Pons (tissue), 1 donor: Measurements from ENCODE around the gene NDST1.

Experiments used
- DNase-seq: peaks from one replicate; pipeline ENCODE4 v3.0.0-alpha.2; 2016; ENCODE audit warnings: low spot score

The NDST1 gene

GRCh38 chr5:150489360-150490295 lies 18.3 kb upstream of the NDST1 start:
- DNase-seq, result peak; percentile 93

- no peak for DNase-seq
Measured at GRCh38 chr5:150490296-150490669, 17.6 kb upstream of the NDST1 start.

GRCh38 chr5:150490754-150491153 lies 17.2 kb upstream of the NDST1 start:
- peak; percentile 22 for DNase-seq

GRCh38 chr5:150491876-150492275 lies 16.1 kb upstream of the NDST1 start:
- DNase-seq, result no peak

GRCh38 chr5:150492621-150493020 lies 15.3 kb upstream of the NDST1 start:
- DNase-seq, result peak; percentile 31

GRCh38 chr5:150496098-150496497 lies 11.8 kb upstream of the NDST1 start:
- DNase-seq, result no peak

- DNase-seq, result peak; percentile 15
Measured at GRCh38 chr5:150496534-150496933, 11.4 kb upstream of the NDST1 start.

- peak; percentile 84 for DNase-seq
Measured at GRCh38 chr5:150497274-150497988, 10.5 kb upstream of the NDST1 start.

GRCh38 chr5:150497989-150498317 lies 10.0 kb upstream of the NDST1 start:
- DNase-seq, result peak; percentile 50

GRCh38 chr5:150498501-150498900 lies 9.4 kb upstream of the NDST1 start:
- DNase-seq, result peak; percentile 74

GRCh38 chr5:150498971-150499370 lies 9.0 kb upstream of the NDST1 start:
- DNase-seq, result no peak

- DNase-seq, result peak; percentile 26
Measured at GRCh38 chr5:150499437-150499956, 8.4 kb upstream of the NDST1 start.

- DNase-seq, result no peak
Measured at GRCh38 chr5:150500328-150500841, 7.5 kb upstream of the NDST1 start.

- peak; percentile 93 for DNase-seq
Measured at GRCh38 chr5:150500905-150501304, 7.0 kb upstream of the NDST1 start.

- no peak for DNase-seq
Measured at GRCh38 chr5:150502106-150502505, 5.8 kb upstream of the NDST1 start.

GRCh38 chr5:150502847-150503246 lies 5.1 kb upstream of the NDST1 start:
- no peak for DNase-seq

- no peak for DNase-seq
Measured at GRCh38 chr5:150503386-150503785, 4.5 kb upstream of the NDST1 start.

GRCh38 chr5:150503977-150504620 lies 3.8 kb upstream of the NDST1 start:
- DNase-seq, result peak; percentile 89

- DNase-seq, result no peak
Measured at GRCh38 chr5:150505041-150505511, 2.9 kb upstream of the NDST1 start.

- DNase-seq, result no peak
Measured at GRCh38 chr5:150505816-150506215, 2.1 kb upstream of the NDST1 start.

GRCh38 chr5:150506571-150507473 lies 1.1 kb upstream of the NDST1 start:
- no peak for DNase-seq
